Inferior parietal cortex (tissue), 1 donor: ENCODE measurements around the gene UBE2G2.

Experiments used
- DNase-seq: peaks from one replicate; pipeline ENCODE4 v3.0.0-alpha.2; 2016; ENCODE audit errors: extremely low spot score

UBE2G2 gene

GRCh38 chr21:44815852-44816628 lies 14.4 kb upstream of the UBE2G2 start:
- no peak for DNase-seq

- no peak for DNase-seq
These were observed 13.6 kb upstream of the UBE2G2 start for GRCh38 chr21:44815225-44815624.

DNA sequence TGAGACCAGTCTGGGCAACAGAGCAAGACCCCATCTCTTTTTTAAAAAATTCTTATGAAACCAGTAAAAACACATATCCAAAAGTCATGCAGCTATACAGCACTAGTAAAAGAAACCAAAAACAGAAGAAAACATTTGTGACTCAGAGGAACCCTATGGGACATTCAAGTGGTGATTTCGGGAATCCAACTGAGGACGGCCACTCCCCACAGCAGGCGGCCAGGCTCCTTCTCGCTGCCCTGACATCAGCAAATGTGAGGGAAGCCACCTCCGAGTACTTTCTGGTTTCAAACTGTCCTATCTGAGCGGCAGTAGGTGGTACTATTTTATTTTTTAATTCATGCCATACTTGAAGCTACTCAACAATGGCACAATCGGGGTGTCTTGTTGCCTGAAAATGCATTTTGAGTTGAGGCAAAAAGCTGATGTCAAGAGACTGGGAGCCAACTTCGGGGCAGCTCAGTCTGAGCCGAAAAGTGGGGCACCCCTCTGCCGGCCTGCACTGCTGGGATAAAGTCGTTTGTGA lies 12.9 kb upstream of the UBE2G2 start:
- no peak for DNase-seq

GRCh38 chr21:44813727-44814126 lies 12.1 kb upstream of the UBE2G2 start:
- DNase-seq, result no peak

DNA sequence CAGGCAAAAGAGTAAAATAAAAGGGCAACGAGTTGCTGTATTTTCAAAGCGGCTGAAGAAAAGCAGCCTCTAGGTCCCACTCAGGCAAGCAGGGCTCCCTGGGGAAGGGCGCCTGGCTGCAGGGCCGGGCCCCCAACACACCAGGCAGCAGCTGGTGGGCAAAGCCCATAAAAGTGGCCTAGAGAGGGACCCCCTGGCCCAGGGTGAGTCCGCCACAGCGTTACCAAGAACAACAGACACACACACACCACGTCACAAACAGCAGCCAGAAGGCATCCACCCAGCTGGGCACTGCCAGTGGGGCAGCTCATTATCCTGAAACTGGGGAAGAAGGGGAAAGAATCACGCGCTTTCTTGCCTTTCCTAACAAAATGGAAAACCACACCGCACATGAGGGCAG lies 11.5 kb upstream of the UBE2G2 start:
- DNase-seq, result no peak

DNA sequence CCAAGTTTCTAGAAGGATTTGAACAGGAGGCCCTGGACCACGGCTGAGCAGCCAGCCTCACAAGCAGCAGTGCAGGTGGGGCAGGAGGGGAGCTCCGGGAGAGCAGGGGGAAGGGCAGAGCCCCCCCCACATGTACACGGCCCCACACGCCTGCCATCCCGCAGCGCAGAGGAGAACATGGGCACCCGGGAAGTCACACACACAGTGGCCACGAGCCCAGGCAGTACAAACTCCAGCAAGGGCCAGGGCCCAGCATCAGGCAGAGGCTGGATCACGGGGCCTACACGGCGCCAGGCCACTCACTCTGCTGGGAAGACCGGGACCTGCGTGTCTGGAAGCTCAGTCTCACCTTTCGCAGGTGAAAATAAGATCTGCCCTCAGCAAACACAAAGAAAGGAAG lies 11.0 kb upstream of the UBE2G2 start:
- DNase-seq, result no peak

GRCh38 chr21:44810779-44811178 lies 9.2 kb upstream of the UBE2G2 start:
- no peak for DNase-seq

DNA sequence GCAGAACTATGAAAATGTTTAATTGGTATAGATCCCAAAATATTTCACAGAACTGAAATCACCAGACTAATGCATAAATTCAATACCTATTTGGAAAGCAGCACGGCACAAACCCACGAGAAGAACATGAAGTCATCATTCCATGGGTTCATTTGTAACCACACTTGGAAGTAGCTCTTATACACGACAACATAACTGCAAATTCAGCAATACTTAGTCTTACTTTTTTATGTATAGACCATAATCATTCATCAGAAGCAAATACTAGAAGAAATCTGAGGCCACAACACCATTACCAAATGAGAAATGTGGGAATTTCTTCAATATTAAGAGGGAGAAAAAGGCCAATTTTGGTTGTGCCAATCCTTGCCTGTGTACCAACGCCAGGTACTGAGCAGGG lies 4.2 kb upstream of the UBE2G2 start:
- DNase-seq, result no peak

DNA sequence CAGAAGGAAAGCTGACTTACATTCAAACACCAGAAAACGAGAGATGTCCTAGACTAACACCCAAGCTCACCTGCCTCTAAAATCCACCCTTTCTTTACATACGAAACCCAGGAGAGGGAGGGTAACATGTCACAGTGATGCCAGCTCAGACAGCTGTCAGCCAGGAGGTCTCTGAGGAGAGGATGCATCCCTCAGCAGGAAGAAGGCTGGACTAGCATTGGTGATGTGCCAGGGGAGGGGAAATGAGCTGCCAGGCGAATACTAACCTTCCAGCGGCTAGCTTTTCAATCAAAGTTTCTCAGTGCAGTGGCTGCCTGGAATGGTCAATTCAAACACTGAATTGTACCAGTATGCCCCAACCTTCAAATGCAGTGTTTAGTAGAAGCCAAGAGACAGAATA lies 3.6 kb upstream of the UBE2G2 start:
- no peak for DNase-seq

GRCh38 chr21:44804762-44805161 lies 3.1 kb upstream of the UBE2G2 start:
- DNase-seq, result no peak

DNA sequence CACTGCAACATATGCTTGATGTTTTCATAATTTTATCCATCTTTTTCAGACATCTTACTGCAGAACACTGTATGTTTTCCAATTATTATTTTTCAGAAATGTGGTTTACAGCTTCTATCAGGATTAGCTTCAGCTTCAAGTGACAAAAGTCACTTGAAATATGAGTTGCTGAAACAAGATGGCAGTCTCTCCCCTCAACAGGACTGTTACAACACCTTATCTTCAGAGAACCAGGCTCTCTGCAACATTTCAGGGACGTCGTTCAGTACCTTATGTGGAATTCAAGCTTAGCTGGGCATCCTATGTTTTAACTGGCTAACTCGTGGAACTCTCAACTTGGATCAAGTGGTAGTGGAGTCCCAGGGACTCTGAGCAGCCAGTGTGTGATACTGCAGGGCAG lies 2.0 kb upstream of the UBE2G2 start:
- no peak for DNase-seq

DNA sequence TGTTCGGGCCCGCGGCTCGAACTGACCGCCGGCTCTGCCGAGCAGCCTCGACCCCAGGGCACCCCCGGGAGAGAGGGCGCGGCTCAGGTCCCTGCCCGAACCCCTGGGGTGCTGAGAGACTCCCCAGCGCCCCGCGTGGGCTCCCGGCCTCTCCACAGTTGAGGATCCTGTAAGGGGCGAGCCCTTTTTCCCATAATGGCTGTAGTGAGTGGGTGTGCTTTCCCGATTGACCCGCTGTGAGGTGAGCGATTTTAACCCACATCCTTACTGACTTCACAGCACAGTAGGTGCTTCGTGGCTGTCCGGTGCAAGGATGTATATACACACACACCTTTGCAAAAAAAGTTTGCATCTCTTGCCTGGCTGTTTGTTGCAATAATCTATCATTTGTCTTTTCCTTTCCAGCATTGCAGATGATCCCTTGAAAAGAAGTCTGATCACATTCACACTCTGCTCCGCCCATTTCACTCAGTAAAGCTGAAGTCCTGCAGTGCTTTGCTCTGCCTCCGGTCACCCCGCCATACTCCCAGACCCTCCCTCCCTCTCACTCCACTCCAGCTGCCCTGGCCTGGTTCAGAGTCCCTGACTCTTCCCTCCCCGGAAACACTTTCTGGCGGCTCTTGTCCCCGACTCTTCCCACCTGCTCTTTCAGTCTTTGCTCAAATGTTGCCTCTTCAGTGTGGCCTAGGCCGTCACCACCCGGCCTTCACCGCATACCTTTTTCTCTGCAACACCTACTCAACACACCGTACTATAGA lies 955 bp upstream of the UBE2G2 start:
- DNase-seq, result no peak

DNA sequence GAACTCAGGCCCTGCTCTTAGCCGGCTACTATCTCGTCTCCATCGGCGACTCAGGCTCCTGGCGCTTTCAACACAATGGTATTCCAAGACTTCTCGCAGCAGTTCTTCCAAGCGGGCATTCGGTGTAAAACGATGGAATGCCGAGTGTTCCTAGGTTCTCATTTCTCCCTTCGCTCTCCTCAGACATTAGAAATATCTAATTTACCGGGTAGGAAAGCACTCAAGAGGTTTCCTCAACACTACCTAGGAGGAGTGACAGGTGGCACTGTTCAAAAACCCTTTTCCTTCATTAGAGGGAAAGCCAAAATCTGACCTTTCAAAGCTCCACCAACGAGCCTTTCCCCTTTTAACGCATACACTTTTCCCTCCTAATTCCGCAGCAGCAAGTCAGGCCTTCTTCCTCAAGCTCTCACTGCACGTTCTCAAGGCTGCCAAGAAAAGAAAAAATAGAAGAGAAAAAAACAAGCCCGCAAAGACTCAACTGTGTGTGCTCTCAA lies 601 bp downstream of the UBE2G2 start:
- DNase-seq, result peak; percentile 28

DNA sequence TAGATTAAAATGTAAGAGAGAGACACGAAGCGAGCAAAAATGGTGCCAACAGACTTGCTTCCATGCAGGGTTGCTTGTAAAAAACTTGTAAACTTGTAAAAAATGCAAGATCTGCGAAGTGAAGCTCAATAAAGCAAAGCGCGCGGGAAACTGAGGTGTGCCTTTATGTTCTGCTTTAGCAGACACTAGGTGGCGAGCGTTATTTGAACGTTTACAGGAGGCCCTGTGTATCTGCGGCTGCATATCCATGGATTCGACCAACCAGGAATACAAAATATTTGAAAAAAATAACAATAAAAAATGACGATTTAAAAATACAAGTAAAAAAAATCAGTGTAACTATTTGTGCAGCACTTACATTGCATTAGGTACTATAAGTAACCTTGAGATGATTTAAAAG lies 1.5 kb downstream of the UBE2G2 start:
- DNase-seq, result peak; percentile 44

- DNase-seq, result no peak
These were observed 2.0 kb downstream of the UBE2G2 start for GRCh38 chr21:44799646-44800045.

DNA sequence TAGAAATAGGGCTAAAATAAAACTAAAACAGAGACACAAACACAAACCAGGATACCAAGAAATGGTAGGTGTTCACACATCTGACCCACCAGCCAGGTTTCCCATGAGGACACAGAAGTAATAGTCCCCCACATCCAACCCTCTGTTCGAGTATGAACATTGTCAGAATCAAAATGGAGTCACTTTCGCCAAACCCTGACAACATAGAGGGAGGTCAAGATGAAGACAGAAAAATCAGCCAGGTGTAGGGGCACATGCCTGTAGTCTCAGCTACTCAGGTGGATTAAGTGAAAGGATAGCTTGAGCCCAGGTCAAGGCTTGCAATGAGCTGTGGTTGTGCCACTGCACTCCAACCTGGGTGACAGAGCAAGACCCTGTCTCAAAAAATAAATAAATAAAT lies 3.8 kb downstream of the UBE2G2 start:
- no peak for DNase-seq

- DNase-seq, result no peak
These were observed 6.3 kb downstream of the UBE2G2 start for GRCh38 chr21:44795342-44795741.

DNA sequence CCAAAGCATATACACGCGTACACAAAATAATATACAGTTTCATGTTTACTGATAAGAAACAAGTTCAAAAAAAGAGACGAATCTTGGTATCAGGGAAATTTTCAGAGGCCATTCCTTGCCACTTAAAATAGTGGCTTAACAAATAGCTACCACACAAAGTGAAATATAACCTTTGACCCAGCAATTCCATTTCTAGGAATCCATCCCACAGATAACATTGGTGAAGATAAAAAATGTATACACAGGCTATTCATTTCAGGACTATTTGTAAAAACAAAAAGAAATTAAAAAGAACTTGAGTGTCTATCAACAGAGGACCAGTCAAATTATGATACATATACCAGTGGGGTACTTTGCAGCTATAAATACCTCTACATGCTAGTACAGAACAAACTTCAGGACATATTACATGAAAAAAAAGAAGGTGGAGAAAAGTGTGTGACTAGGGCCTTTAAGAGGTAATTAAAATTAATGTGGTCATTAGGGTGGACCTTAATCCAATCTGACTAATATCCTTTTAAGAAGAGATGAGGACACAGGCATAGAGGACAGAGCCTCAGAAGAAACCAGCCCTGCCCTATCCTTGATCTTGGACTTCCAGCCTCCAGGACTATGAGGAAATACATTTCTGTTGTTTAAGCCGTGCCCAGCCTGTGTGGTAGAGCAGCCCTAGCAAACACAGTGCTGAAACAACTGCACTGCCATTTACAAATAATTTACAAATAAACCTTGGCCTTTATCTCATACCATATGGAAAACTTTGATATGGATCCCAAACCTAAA lies 7.8 kb downstream of the UBE2G2 start:
- no peak for DNase-seq

GRCh38 chr21:44792702-44793591 lies 8.7 kb downstream of the UBE2G2 start:
- peak; percentile 74 for DNase-seq

DNA sequence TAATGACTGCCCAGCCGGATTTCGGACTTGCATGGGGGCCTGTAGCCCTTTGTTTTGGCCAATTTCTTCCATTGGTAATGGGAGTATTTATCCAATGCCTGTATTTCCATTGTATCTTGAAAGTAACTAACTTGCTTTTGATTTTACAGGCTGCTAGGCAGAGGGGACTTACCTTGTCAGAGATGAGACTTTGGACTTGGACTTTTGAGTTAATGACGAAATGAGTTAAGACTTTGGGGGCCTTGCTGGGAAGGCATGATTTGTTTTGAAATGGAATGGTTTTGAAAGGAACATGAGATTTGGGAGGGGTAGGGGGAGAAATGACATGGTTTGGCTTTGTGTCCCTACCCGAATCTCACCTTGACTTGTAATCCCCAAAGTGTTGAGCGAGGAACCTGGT lies 9.6 kb downstream of the UBE2G2 start:
- no peak for DNase-seq

DNA sequence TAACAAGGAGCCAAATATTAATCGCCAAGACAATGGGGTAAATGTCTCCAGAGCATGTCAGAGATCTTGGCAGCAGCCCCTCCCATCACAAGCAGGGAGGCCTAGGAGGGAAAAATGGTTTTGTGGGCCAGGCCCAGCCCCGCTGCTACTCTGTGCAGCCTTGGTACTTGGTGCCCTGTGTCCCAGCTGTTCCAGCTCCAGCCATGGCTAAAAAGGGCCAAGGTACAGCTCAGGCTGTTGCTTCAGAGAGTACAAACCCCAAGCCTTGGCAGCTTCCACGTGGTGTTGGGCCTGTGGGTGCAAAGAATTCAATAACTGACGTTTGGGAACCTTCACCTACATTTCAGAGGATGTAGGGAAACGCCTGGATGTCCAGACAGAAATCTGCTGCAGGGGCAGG lies 10.4 kb downstream of the UBE2G2 start:
- no peak for DNase-seq
